Measurements from ENCODE around the gene PHLPP1.

Gene PHLPP1

DNA sequence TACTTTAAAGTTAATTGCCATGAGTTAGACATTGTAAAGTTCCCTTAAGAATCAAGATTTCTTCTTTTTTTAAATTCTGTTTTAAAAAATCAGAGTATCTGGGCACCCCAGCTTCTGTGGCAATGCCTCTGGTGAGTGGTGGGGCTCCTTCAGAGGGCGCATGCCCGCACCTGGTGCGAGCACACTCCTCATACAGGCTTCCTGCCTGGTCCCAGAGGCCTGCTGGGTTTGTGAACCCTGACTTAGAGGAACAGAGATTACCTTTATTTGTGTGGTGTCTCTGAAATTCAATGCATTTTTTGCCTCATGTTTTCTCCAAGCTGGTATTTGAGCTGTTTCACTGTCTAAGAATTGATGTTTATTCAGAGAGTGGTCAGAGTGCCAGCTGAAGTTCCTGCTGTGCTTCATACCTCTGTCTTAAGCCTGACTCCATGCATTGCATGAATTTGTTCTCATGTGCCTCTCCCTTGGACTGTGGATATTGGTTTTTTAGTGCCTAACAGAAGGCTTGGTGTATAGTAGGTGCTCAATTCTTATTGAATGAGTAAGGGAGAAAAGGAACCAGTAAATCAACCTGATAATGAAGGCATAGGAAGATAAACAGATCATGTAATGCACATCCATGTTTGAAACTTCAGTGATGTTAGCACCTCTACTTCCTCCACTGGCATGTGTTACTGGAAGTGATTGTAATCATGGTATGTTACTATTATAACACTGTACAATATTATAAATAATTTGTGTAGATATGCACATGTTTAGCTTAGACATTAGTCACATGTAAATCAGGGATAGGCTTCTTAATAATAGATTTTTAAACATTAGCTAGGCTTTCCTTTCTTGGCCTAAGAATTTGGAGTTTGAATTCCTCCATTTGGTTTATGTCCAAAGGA lies 29.0 kb downstream of the PHLPP1 start:
- TF ChIP-seq, protein P1, sequence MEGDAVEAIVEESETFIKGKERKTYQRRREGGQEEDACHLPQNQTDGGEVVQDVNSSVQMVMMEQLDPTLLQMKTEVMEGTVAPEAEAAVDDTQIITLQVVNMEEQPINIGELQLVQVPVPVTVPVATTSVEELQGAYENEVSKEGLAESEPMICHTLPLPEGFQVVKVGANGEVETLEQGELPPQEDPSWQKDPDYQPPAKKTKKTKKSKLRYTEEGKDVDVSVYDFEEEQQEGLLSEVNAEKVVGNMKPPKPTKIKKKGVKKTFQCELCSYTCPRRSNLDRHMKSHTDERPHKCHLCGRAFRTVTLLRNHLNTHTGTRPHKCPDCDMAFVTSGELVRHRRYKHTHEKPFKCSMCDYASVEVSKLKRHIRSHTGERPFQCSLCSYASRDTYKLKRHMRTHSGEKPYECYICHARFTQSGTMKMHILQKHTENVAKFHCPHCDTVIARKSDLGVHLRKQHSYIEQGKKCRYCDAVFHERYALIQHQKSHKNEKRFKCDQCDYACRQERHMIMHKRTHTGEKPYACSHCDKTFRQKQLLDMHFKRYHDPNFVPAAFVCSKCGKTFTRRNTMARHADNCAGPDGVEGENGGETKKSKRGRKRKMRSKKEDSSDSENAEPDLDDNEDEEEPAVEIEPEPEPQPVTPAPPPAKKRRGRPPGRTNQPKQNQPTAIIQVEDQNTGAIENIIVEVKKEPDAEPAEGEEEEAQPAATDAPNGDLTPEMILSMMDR (IDR thresholded peaks at IDR 0.05; ENCODE audit: low read depth, low read length): no peak; the same call in 1 of the 2 replicates
- TF ChIP-seq EZH2phosphoT487 (IDR thresholded peaks at IDR 0.05; ENCODE audit: low read depth): no peak
- no peak overlapping the region for H3K9ac ChIP-seq (ENCODE audit: low read length)
- peak overlapping the region; percentile 10; the same call in 1 of the 2 replicates for H2AFZ ChIP-seq (ENCODE audit: low read depth, low read length)
- H3K4me1 ChIP-seq (ENCODE audit: low read length): peaks cover 10% of the 10 kb centered on the region
- H3K27ac ChIP-seq (ENCODE audit: low read length): no peak overlapping the region
- peak overlapping the region; percentile 11 for H3K4me2 ChIP-seq (ENCODE audit: low read length)
- no peaks in the 10 kb centered on the region for H3K79me2 ChIP-seq (ENCODE audit: low read length)
- H3K4me3 ChIP-seq (ENCODE audit: low read length): no peak overlapping the region
- H3K36me3 ChIP-seq (replicated peaks; ENCODE audit: low read depth, low read length): no peaks in the 10 kb centered on the region
- H3K9me3 ChIP-seq (ENCODE audit: insufficient read depth, low read length): no peaks in the 10 kb centered on the region
- no peaks in the 10 kb centered on the region for H3K27me3 ChIP-seq (ENCODE audit: low read depth, low read length)
- no peaks in the 10 kb centered on the region for H4K20me1 ChIP-seq (ENCODE audit: insufficient read depth, low read length)

DNA sequence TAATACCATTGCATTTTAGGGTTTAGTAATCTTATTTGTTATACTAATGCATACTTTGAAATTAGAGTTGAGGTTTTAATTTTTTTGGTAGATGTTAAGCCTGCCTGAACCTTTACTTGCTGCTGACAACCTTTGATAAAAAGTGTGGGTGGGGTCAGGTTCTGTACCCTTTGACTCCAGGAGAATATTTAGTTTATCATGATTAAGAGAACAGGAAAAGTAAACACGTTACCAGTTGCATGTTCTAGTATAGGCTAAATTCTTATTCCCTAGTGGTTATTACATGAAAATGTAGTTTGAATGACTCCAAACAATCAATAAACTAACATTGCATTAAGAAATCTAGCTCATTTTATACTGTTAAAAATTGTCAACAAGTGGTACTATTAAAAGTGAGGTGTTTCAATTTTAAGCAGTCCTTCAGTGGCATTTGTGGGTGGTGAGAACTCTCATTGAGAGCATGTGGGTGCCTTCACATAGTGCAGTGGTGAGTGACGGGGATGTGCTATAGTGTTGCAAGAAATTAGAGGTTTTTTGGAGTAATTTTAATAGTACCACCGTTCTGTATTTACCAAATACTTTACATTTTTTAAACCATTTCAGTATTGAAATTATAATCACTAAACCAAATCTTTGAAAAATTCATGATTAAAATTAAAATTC lies 29.9 kb downstream of the PHLPP1 start:
- no peaks in the 10 kb centered on the region for H4K20me1 ChIP-seq (ENCODE audit: insufficient read depth, low read length)
- H2AFZ ChIP-seq (ENCODE audit: low read depth, low read length): no peak overlapping the region
- H3K9me3 ChIP-seq (ENCODE audit: insufficient read depth, low read length): no peaks in the 10 kb centered on the region
- peaks cover 10% of the 10 kb centered on the region for H3K4me1 ChIP-seq (ENCODE audit: low read length)
- no peak overlapping the region for H3K4me3 ChIP-seq (ENCODE audit: low read length)
- no peak overlapping the region for H3K4me2 ChIP-seq (ENCODE audit: low read length)
- H3K36me3 ChIP-seq (replicated peaks; ENCODE audit: low read depth, low read length): no peaks in the 10 kb centered on the region
- no peaks in the 10 kb centered on the region for H3K27me3 ChIP-seq (ENCODE audit: low read depth, low read length)
- H3K79me2 ChIP-seq (ENCODE audit: low read length): no peaks in the 10 kb centered on the region
- H3K9ac ChIP-seq (ENCODE audit: low read length): no peak overlapping the region
- no peak overlapping the region for H3K27ac ChIP-seq (ENCODE audit: low read length)
- TF ChIP-seq EZH2phosphoT487 (IDR thresholded peaks at IDR 0.05; ENCODE audit: low read depth): no peak
- TF ChIP-seq, protein P1 (IDR thresholded peaks at IDR 0.05; ENCODE audit: low read depth, low read length): no peak

DNA sequence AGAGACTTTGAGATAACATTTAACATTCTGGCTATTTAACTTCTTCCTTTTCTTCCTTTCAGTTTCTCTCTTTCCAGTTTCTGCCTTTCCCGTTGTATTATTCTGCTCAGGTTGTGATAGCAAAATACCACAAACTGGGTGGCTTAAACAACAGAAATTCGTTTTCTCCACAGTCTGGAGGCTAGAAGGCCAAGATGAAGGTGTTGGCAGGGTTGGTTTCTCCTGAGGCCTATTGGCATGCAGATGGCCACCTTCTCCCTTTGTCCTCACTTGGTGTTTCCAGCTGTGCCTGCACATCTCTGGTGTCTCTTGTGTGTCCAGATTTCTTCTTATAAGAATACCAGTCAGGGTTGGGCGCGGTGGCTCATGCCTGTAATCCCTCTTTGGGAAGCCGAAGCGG lies 34.0 kb downstream of the PHLPP1 start:
- H3K9ac ChIP-seq (ENCODE audit: low read length): no peak overlapping the region

DNA sequence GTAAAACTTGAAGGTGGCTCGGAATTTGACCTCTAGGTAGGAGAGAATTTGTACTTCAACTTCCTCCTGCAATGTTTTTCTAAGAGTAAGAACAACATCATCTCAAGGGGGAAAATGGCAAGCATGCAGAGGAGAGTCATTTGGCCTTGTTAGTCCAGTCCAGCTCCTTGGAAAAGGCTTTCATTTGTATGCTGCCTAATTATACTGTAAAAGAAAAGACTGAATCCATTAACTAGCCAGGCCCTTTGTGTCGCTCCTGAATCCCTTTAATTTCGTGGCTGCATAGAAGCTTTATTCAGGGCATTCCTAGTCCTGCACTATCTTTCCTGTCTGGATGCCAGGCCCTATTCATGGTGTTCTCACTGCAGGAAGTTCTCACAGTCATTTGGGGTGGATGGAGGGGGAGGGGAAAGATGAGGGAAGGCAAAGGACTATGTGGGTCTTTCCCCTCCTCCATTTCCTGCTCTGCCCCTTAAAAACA lies 36.0 kb downstream of the PHLPP1 start:
- no peaks in the 10 kb centered on the region for H3K27me3 ChIP-seq (ENCODE audit: low read depth, low read length)
- no peak overlapping the region for H3K27ac ChIP-seq (ENCODE audit: low read length)
- H3K9ac ChIP-seq (ENCODE audit: low read length): no peak overlapping the region
- H3K4me3 ChIP-seq (ENCODE audit: low read length): no peak overlapping the region
- H3K79me2 ChIP-seq (ENCODE audit: low read length): no peaks in the 10 kb centered on the region
- H3K9me3 ChIP-seq (ENCODE audit: insufficient read depth, low read length): no peaks in the 10 kb centered on the region
- no peak overlapping the region for H2AFZ ChIP-seq (ENCODE audit: low read depth, low read length)
- H4K20me1 ChIP-seq (ENCODE audit: insufficient read depth, low read length): no peaks in the 10 kb centered on the region
- TF ChIP-seq, protein P1 (IDR thresholded peaks at IDR 0.05; ENCODE audit: low read depth, low read length): no peak
- no peak for TF ChIP-seq EZH2phosphoT487 (IDR thresholded peaks at IDR 0.05; ENCODE audit: low read depth)
- no peaks in the 10 kb centered on the region for H3K36me3 ChIP-seq (replicated peaks; ENCODE audit: low read depth, low read length)
- no peaks in the 10 kb centered on the region for H3K4me1 ChIP-seq (ENCODE audit: low read length)
- H3K4me2 ChIP-seq (ENCODE audit: low read length): no peak overlapping the region

More for the DNA sequence above, 34.0 kb downstream of the PHLPP1 start:
- no peaks in the 10 kb centered on the region for H4K20me1 ChIP-seq (ENCODE audit: insufficient read depth, low read length)
- no peak overlapping the region for H3K4me2 ChIP-seq (ENCODE audit: low read length)
- no peak overlapping the region for H3K4me3 ChIP-seq (ENCODE audit: low read length)
- no peak overlapping the region for H2AFZ ChIP-seq (ENCODE audit: low read depth, low read length)
- H3K9me3 ChIP-seq (ENCODE audit: insufficient read depth, low read length): no peaks in the 10 kb centered on the region
- peaks cover 2% of the 10 kb centered on the region for H3K4me1 ChIP-seq (ENCODE audit: low read length)
- no peak for TF ChIP-seq EZH2phosphoT487 (IDR thresholded peaks at IDR 0.05; ENCODE audit: low read depth)
- no peaks in the 10 kb centered on the region for H3K79me2 ChIP-seq (ENCODE audit: low read length)
- H3K27me3 ChIP-seq (ENCODE audit: low read depth, low read length): no peaks in the 10 kb centered on the region
- no peak overlapping the region for H3K27ac ChIP-seq (ENCODE audit: low read length)
- H3K36me3 ChIP-seq (replicated peaks; ENCODE audit: low read depth, low read length): no peaks in the 10 kb centered on the region
